NCI-H128 (cell line): ENCODE data around the gene CXCR2.
"Not testable (repeated sequence)": the region's sequence is repeated elsewhere in the genome, so short reads cannot be mapped to it uniquely, and the experiment has no call there.

ENCODE experiments used
- DNase-seq: peaks from one replicate; lab custom pipeline; 2025; ENCODE audit not compliant: unreplicated experiment; lab: John Stamatoyannopoulos, UW

The CXCR2 gene

DNA sequence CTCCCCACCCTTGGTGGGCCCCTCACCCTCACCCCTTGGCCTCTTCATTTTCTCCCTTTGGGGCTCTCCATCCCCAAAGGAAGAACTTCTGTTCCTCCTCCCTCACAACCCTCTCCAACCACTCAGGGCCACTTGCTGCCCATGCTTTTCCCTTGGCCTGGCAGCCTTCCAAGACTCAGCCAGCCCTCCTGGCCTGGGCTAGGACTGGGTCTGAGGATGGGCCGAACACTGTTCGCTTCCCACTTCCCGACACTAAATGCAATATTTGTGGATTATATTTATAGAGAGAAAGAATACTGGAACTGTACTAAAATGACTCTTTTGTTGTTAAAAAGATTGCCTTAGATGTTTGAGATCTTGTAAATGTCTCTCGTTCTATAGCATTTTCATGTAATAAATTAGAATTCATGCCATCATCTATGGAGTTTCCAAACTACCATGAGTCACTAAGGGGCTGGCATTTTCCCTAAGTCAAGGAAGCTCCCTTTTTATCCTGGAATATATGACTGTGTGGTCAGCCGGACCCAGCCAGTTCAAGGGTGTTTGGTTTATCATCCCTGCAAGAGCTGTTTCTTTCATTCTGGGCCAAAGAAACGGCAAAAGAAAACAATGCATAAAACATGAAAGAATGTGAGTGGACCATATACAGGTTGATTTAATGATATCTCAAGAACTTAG lies 3.8 kb downstream of the CXCR2 start:
- DNase-seq: no peak

DNA sequence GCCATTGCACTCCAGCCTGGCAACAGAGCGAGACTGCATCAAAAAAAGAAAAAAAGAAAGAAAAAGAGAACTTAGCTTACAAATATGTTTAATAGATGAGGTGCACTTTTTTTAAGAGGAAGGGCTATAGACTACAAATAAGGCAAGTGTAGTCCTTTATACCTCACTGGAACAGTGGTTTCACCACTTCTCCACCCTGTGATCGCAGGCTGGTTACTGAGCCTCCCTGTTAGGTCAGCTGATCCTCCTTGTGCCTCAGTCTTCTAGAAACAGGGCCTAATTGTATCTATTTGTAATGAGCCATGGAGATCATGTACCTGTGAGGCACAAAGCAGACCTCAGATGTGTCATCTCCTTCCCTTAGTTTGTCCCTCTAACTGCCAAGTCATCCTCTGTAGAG lies 4.5 kb downstream of the CXCR2 start:
- no peak for DNase-seq

DNA sequence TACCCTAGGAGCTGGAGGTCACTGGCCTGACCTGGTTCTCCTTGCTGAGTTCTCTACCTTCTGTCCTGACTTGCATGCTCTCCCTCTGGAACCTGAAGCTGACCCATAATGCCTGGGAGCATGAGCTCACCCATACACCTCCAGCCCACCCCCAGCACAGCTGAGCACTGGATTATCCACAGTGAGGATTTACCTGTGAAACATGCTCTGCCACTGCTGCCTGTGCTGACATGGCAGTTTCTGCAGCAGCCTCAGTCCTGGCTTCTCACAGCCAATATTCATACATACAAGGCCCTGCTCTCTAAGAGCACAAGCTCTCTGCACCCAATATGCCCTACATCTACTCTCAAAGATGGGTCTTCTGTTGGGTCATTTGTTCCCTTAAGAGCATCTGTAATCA lies 5.0 kb downstream of the CXCR2 start:
- DNase-seq: no peak

DNA sequence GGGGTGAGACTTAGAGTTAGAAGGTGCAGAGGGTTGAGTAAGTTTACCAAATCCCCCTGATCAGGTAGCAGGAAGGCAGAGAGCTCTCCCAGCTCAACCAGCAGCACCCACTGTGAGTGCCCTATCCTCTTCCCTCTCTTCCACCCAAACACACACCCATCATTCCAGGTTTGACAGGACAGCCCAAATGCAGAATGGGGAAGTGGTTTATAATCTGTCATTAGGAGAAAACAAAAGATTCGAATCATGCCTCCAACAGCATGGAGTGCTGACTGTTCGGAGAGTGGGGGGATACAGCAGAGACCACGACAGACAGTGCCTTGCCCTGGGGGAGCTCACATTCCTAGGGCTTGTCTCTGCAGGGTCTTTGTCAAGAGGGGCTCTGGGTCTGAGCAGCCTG lies 11.7 kb downstream of the CXCR2 start:
- DNase-seq: no peak

DNA sequence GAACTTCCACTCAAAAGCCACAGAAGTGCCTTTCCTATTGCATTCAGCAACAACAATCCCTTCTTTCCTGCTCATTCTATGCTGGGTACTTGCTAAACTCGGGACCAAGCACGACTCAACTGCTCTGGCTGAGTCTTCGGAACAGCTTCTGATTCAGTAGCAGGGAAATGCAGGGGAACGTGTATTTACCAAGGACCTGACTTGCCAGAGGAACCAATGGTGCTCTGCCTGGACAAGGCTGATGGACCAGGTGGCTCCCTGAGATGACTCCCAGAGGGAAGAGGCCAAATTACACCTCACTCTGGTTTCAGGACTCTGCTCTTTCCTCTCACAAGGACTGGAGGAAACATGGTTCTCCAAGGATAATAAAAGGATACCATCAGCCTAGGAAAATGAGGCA lies 12.2 kb downstream of the CXCR2 start:
- DNase-seq: no peak

DNA sequence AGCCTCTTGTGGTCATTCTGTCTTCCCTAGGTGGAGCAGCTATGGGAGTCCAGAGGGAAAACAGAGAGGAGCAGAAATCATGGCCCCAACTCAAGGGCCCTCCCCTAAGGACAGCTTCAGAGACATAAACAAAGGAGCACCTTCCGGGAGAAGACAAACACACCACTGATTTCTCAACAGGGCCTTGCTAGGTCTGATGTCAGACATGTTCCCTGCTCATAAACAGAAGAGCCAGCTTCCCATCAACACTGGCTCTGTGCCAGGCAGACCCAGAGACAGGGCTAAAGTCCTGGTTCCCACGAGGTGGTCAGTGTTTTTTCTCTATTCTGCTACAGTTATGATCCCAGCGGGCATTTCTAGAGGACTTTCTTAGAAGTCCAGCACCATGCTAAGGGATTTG lies 19.3 kb downstream of the CXCR2 start:
- no peak for DNase-seq

DNA sequence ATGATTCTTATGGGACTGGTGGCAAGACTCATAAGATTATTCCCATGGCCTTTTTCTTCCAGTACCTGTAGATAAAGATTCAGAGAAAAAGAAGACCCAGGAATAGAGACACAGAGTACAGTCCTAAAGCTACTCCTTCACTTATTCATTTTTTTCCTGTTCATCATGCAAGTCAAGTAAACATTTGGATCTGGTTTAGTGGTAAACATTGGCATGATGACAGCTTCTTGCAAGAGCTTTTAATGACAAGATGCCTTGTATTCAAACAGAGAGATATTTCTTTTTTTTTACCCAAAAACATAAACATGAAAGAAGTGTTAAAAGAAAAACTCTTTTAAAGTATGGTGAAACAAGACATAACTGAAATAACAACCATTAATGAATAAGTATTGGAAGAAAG lies 20.2 kb downstream of the CXCR2 start:
- DNase-seq: no peak

DNA sequence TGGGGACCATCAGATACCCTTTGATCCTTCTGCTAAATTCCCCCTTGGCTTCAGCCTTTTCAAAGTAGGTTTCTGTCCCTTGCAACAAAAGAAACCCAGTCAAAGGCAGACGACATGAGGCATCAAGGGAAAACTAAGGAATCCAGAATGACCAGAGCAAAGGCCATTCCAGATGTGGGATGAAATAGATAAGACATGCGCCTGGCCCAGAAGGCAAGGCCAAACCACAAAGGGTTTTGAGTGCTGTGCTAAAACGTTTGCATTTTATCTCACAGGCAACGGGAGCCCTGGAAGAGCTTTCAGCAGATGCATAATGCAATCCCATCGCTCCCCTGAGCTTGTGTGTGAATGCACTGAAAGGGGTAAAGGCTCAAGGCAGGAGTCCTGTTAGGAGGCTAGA lies 23.3 kb downstream of the CXCR2 start:
- DNase-seq: no peak

DNA sequence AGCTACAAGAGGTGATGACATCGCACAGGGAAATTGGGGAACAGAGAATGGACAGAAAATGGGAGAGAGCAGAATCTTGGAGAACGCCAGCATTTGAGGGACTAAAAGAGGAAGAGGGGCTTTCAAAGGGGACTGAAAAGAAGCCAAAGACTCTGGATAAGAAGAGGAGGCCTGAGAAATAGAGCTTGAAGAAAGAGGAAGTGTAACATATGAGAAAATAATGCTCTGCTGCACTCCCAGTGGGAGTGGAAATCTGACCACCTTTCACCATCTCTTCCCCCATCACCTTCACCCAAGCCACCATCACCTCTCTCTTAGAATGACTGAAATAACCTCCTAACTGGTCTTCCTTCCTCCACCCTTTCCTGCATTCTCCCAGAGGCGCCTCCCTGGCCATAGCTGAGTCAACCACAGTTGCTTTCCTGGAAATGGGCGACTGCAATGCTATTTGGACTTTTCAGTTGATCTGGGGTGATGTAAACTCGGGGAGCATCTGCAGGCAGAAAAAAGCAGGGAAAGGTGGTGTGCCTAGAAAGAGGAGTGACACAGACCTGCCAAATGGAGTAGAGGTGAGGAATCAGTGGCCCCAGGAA lies 24.1 kb downstream of the CXCR2 start:
- DNase-seq: no peak

DNA sequence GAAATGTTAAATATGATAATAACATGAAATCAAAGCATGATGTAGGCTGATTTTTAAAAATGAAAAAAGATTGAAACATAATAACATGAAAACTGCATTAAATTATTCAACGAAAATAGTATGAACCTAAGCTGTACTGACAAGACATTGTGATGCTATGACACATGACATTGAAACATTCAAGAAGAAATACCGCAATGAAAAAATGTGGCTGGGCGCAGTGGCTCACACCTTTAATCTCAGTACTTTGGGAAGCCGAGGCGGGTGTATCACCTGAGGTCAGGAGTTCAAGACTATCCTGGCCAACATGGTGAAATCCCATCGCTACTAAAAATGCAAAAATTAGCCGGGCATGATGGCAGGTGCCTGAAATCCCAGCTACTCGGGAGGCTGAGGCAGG lies 26.3 kb downstream of the CXCR2 start:
- DNase-seq: no peak

DNA sequence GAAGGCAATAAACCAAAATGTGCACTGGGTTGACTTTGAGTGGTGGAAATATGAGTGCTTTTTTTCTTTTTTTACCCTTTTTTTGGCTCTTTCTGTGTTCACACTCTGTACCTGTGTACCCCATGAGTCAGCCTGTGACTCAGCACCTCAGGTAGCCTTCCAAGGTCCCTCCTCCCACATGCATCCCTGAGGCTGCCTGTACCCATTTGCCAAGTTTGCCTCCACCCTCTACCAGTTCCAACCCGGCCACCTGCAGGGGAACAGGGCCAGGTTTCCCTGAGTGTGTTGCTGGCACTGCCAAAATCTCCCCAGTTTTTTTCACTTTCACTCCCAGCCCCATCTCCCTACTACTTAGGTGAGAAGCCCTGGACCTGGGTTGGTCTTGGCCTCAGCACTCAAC lies 26.9 kb downstream of the CXCR2 start:
- no peak for DNase-seq

DNA sequence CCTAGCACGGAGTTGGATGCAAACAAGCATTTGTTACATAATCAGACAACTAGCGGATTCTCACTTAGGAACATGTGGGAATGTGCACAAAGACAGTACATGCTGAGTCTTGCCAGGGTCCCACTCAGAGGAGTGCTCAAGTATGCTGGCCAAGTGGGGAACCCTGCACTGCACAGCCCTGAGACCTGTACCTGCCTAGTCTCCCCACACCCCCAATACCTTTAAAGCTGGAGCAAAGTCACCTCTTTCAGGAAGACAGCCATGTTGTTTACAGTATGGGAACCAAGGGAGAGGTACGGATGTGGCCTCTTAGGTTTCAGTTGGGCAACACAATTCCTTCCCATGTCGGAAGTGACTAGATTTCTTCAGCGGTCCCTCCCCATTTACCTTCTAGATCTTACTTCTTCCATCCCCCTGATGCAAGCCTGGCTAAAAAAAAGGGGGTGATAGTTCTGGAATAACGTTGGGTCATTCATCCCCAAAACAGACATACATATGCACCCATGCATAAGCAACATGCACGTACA lies 30.2 kb downstream of the CXCR2 start:
- no peak for DNase-seq

DNA sequence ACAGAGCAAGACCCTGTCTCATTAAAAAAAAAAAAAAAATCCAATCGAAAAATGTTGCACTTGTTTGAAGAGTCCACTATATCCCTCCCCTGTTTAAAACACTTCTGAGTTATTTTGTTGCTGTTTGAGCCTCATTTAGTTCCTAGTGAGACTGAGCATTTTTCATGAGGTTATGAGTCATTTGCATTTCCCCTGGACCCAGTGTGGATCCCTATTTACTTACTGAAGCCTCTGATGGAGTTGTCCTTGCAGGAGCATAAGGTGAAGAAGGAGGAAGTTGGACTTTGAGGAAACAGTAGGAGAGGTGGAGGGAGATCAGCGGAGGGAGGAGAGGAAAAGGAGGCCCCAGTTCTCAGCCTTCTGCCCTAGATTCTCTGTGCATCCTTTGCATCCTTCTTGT lies 35.8 kb downstream of the CXCR2 start:
- no peak for DNase-seq

DNA sequence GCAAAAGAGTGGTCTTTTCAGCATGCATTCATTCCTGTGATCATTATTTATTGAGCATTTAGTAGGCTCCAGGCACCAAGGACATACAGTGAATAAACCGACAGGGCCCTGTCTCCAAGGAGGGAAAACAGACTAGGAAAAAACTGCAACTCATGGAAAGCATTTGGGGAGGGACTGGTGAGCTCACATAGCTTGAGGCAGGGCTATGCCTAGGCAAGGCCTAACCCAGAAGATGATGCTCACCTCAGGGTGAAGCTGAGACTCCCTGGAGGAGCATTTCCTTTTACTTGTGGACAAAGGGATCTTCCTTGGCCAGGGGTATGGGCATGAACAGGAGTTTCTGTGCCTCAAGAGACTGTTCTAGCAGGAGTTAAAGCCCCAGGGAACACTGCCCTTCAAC lies 37.0 kb downstream of the CXCR2 start:
- no peak for DNase-seq

DNA sequence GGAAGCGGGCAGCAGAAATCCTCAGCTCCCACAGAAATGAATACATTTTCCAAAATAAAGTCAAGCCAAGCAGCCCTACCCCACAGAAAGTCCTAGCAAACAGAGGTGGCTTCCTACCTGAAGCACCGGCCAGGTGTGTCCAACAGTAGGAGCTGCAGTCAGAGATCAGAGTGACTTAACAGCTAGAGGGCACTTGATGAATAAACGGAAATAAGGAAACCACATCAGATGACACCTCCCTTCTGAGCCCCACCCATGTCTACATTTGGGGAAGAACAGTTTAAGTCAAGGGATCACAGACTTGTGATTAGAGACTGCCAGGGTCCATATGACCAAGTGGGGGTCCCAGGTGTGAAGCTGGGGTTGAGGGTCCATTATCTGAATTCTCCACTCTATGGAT lies 41.0 kb downstream of the CXCR2 start, which contains the start of gene CXCR1:
CXCR1 (minus strand) TSS at position 172 of the 400 bp plus-strand sequence. CDS start 1,751 bp downstream, outside the sequence.
- no peak for DNase-seq

DNA sequence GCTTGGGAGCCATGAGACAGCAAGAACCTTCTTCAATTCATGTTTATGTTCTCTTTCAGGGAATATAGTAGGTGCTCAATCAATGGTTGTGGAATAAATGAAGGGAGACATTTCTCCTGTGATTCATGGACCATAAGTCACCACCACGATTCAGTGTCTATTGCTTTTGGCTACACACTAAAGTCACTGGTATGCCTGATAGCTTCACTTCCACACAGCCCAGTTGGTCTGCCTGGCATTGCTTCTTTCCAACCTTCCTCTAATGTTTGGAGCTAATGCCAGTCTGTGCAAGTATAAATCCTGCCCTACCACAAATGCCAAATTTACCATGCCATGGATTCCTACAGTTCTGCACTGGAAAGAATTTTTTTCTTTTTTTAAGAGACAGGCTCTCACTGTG lies 42.2 kb downstream of the CXCR2 start:
- no peak for DNase-seq

DNA sequence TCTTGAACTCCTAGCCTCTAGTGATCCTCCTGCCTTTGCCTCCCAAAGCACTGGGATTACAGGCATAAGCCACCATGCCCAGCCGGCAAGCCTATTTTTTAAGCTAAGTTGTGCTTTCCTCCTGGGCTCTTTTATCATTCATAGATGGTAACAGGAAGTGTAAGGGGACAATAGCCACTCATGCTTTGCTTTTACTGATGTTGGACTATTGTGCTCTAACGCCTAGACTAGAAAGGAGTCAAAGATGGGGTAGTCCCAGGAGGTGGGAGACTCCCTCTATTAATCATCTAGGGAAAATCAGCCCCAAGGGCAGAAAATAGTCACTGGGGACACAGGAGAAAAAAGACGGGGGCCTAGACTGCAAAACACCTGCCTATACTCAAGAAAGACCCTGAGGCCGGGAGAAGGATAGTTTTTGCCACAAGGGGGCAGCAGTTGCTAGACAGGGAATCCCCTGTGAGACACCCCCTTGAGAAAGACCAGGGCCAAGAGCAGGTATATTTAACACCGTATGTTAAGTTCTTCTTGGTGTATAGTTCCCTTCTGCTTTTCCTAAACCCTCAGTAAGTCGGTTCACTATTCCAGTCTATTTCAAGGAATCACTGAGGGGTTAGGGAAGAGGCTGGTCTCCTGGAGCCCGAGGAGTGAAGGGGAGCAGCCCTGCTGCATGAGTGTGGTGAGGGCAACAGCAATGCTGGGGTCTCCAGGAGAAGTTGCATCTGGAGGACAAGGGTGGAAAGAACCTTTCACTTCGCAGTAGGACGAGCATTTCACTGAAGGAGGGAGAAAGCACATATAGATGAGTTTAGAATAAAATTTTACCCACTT lies 43.0 kb downstream of the CXCR2 start:
- DNase-seq: no peak

DNA sequence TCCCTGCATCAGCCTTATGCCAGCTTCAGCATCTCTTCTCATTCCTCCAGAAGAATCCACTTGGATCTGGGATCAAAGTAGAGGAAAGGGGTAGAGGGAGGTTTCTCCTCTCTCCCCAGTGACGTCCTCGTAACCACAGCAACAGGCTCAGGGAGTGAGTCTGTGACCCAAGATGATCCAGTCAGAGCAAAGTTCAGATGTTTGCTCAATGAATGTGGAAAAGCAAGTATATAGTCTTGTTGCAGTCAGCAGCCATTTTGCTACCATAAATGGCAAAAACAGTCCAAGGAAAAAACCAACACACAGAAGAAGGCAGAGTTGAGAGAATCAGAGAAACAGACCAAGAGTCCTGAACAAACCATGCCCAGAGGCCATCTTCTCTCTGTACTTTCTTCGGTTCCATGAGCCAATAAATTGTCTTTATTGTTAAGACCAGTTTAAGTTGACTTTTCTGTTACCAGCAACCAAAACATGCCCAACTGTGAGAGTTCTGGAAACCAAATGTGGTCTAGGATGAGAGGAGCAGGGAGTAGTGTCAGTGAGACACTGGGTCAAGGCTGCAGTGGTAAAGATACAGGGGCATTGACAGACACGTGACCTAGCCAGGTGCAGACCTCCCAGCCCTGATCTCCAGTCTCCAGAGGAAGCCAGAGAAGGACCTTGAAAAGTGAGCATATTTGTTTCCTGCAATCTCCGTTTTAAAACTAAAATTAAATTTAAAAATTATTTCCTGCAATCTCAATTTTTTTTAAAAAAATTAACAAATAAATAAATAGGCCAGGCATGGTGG lies 44.1 kb downstream of the CXCR2 start:
- DNase-seq: no peak

DNA sequence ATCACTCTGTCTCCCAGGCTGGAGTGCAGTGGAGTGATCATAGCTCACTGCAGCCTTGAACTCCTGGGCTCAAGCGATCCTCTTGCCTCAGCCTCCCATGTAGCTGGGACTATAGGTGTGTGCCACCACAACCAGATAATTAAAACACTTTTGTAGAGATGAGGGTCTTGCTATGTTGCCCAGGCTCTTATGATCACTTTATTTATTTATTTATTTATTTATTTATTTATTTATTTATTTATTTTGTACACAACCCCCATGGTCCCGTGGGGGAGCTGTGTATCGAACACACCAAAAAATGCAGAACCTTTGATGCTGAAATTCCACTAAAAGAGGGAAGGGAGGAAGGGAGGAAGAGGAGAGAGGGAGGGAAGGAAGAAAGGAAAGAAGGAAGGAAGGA lies 45.9 kb downstream of the CXCR2 start:
- not testable (repeated sequence) for DNase-seq

DNA sequence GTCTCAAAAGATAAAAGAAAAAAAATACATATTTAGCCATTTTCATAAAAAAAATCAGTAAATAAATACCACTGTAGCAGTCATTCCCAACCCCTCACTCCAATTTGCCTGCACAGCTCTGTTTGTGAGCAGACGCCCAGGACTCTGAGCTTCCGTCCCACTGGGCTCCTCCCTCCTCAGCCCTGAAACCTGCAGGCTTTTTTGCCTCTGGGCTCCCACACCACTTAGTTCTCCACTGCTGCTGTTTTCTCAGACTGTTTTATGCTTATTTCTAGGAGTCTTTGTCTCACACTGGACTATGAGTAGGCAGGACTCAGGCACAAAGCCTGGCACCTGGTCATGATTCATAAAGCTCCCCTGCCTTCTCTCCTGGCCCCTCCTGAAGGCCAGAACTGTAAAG lies 47.0 kb downstream of the CXCR2 start:
- no peak for DNase-seq

DNA sequence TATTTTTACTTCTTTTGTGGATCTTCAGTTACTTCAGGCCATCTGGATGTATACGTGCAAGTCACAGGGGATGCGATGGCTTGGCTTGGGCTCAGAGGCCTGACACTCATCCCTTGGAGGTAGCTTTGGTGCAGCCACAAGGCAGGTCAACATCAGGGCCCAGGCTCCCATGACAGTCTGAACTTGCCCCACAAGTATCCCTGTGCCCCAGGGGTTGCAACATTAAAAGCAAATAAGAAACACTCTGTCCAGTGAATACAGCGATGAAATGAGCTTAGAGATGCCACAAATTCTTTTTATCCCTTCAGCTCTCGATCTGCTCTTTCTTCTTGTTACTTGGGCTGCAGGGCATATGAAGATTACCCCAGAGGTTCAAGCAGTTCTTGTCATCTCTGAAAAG lies 54.0 kb downstream of the CXCR2 start:
- DNase-seq: no peak
